KOPT-K1 (cell line): ENCODE data around the gene RANBP17.

Experiments used
- H3K27ac ChIP-seq: fragments of 200-600 bp; sonication (generic); 2 replicates; pipeline ENCODE4 v1.5.1; 2016; ENCODE audit warnings: antibody characterized with exemption, mild to moderate bottlenecking, low read depth, low read length; ENCODE audit not compliant: poor library complexity, severe bottlenecking
- H3K36me3 ChIP-seq: fragments of 200-600 bp; sonication (generic); 2 replicates; pipeline ENCODE4 v1.5.1; 2017; ENCODE audit warnings: antibody characterized with exemption, mild to moderate bottlenecking, low read length, moderate library complexity; ENCODE audit not compliant: insufficient read depth
- H3K9me3 ChIP-seq: fragments of 200-600 bp; sonication (generic); 2 replicates; pipeline ENCODE4 v1.5.1; 2017; ENCODE audit warnings: antibody characterized with exemption, low read length, mild to moderate bottlenecking; ENCODE audit not compliant: insufficient read depth, poor library complexity, severe bottlenecking

Gene RANBP17

GRCh38 chr5:171342362-171343111 lies 480.7 kb downstream of the RANBP17 start:
- Histone ChIP-seq H3K9me3 (no peaks in the 10 kb centered on the region), H3K27ac (no peak overlapping the region), H3K36me3 (no peaks in the 10 kb centered on the region)

- Histone ChIP-seq H3K36me3 (no peaks in the 10 kb centered on the region), H3K9me3 (no peaks in the 10 kb centered on the region), H3K27ac (no peak overlapping the region)
Measured at GRCh38 chr5:171344936-171345608, 483.3 kb downstream of the RANBP17 start.
